ENCODE data around the gene OSBPL1A.

Gene OSBPL1A

GRCh38 chr18:24112874-24113615, 284.6 kb downstream of the OSBPL1A start:
- no peak for DNase-seq

GRCh38 chr18:24112464-24112863, 285.2 kb downstream of the OSBPL1A start:
- no peak for DNase-seq

All from activated naive CD4-positive, alpha-beta T cell treated with anti-CD3 and anti-CD28 coated beads, Interleukin-2, amount 50 U/mL, for 16 hours (primary cell).